ENCODE measurements around the gene C10orf71. TPM values are rescaled to one million over a fixed set of nuclear protein-coding genes. Genes with fewer than 3 reads are reported as not detected.

Gene C10orf71
- total RNA-seq, 2 experiments from 2014 or later, result not detected

GRCh38 chr10:49311555-49312236 lies 12.7 kb downstream of the C10orf71 start:
- peaks cover 19% of the 10 kb centered on the region for H3K4me1 Mint-ChIP-seq
- no peak overlapping the region for H3K27ac Mint-ChIP-seq
- H3K4me3 Mint-ChIP-seq, result no peak overlapping the region
- H3K9me3 Mint-ChIP-seq, result no peaks in the 10 kb centered on the region
- no peaks in the 10 kb centered on the region for H3K27me3 Mint-ChIP-seq
- no peaks in the 10 kb centered on the region for H3K36me3 Mint-ChIP-seq
- no peak for DNase-seq

DNA sequence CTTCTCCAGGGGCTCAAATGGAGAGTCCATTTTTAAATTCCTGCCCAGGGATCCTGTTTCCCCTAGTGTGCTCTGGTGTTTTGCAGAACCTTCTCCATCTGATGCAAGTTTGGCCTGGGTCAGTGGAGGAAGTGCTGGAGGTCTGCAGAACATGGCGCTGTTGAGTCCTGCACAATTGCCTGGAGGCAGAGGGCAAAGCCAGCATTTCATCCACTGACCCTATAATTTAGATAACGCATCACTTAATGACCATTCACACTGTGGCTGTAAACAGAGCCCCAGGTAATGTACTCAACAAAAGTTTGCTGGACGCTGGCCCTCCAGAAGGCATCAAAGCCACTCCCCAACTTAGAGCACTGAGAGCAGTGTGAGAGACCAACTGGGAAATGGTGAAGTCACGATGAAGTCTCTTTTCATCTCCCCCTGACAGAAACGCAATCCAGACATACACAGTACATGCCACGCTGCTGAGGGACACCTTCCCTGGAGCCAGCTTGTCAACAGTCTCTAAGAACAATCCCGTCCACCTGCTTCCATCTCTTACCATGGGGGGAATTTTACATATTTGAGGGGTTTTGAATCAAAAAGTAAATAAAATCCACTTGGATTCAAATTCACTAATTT lies 13.4 kb downstream of the C10orf71 start:
- Mint-ChIP-seq H3K9me3 (no peaks in the 10 kb centered on the region), H3K27ac (no peak overlapping the region), H3K4me3 (no peak overlapping the region), H3K27me3 (no peaks in the 10 kb centered on the region), H3K4me1 (peaks cover 19% of the 10 kb centered on the region), H3K36me3 (no peaks in the 10 kb centered on the region)
- no peak for DNase-seq

DNA sequence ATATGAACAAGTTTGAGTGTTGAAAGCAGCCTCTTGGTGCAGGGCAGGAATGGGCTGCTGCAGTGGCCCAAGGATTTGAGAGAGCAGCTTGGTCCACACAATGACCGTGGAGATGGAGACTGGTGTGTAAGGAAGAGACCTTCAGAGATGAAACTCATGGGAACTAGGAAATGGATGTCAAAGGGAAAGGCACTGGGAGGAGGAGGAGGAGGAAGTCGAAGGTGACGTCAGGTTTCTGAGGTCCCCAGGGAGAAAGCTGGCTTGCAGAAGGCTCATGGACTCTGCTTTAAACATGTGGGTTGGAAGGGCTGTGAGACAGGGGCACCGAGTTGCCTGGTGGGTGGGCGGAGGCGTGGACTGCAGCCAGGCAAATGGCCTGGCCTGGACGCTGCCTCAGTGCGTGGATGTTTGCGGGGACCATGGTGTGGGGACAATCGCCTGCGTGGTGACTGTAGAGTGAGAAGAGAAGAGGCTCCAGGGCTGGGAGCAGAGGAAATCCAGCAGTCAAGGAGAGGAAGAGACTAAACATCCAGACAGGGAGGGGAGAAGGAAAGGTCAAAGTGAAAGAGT lies 14.6 kb downstream of the C10orf71 start:
- DNase-seq, result no peak
- Mint-ChIP-seq H3K27me3 (no peaks in the 10 kb centered on the region), H3K4me3 (no peak overlapping the region), H3K4me1 (peaks cover 19% of the 10 kb centered on the region), H3K27ac (no peak overlapping the region), H3K9me3 (no peaks in the 10 kb centered on the region), H3K36me3 (no peaks in the 10 kb centered on the region)

GRCh38 chr10:49314806-49315205 lies 15.8 kb downstream of the C10orf71 start:
- H3K4me3 Mint-ChIP-seq, result no peak overlapping the region
- H3K4me1 Mint-ChIP-seq, result peaks cover 12% of the 10 kb centered on the region
- no peaks in the 10 kb centered on the region for H3K36me3 Mint-ChIP-seq
- no peaks in the 10 kb centered on the region for H3K9me3 Mint-ChIP-seq
- no peaks in the 10 kb centered on the region for H3K27me3 Mint-ChIP-seq
- no peak for DNase-seq
- no peak overlapping the region for H3K27ac Mint-ChIP-seq

GRCh38 chr10:49318028-49318427 lies 19.1 kb downstream of the C10orf71 start:
- Mint-ChIP-seq H3K27ac (no peak overlapping the region), H3K4me3 (no peak overlapping the region)

DNA sequence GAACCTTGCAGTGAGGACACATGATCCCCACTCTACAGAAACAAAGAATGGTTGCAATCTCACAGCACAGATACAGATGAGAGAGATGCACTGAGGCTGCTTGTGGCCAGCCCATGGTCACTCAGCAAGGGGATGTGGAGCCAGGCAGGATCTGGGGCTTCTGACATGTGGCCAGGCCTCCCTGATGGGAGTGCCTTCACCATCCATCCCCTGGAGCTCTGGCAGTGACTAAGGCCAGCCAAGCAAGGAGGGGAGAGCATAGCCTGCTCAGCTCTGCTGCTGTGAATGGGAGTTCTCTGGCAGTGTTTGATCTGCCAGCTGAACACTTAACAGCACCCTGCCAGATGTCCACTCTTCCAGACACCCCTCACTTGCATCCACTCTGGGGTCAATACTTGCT lies 19.8 kb downstream of the C10orf71 start:
- H3K27me3 Mint-ChIP-seq, result no peaks in the 10 kb centered on the region
- H3K4me3 Mint-ChIP-seq, result no peak overlapping the region
- no peak overlapping the region for H3K27ac Mint-ChIP-seq
- no peaks in the 10 kb centered on the region for H3K36me3 Mint-ChIP-seq
- H3K9me3 Mint-ChIP-seq, result no peaks in the 10 kb centered on the region
- no peaks in the 10 kb centered on the region for H3K4me1 Mint-ChIP-seq
- no peak for DNase-seq

More at GRCh38 chr10:49318028-49318427, 19.1 kb downstream of the C10orf71 start:
- Mint-ChIP-seq H3K27me3 (no peaks in the 10 kb centered on the region), H3K4me1 (no peaks in the 10 kb centered on the region), H3K36me3 (no peaks in the 10 kb centered on the region), H3K9me3 (no peaks in the 10 kb centered on the region)
- DNase-seq, result no peak

- no peak overlapping the region for H3K4me3 Mint-ChIP-seq
- H3K36me3 Mint-ChIP-seq, result no peaks in the 10 kb centered on the region
- no peak overlapping the region for H3K27ac Mint-ChIP-seq
- DNase-seq, result no peak
- H3K27me3 Mint-ChIP-seq, result no peaks in the 10 kb centered on the region
- no peaks in the 10 kb centered on the region for H3K9me3 Mint-ChIP-seq
- no peaks in the 10 kb centered on the region for H3K4me1 Mint-ChIP-seq
Measured at GRCh38 chr10:49319206-49319605, 20.2 kb downstream of the C10orf71 start.

GRCh38 chr10:49320191-49320590 lies 21.2 kb downstream of the C10orf71 start:
- Mint-ChIP-seq H3K36me3 (no peaks in the 10 kb centered on the region), H3K27ac (no peak overlapping the region), H3K9me3 (no peaks in the 10 kb centered on the region), H3K27me3 (peaks cover 3% of the 10 kb centered on the region), H3K4me1 (no peaks in the 10 kb centered on the region), H3K4me3 (no peak overlapping the region)
- no peak for DNase-seq

- Mint-ChIP-seq H3K36me3 (no peaks in the 10 kb centered on the region), H3K27me3 (peaks cover 3% of the 10 kb centered on the region), H3K4me3 (no peak overlapping the region), H3K27ac (no peak overlapping the region), H3K9me3 (no peaks in the 10 kb centered on the region), H3K4me1 (no peaks in the 10 kb centered on the region)
- DNase-seq, result no peak
Measured at GRCh38 chr10:49321021-49321420, 22.1 kb downstream of the C10orf71 start.

- H3K36me3 Mint-ChIP-seq, result no peaks in the 10 kb centered on the region
- peaks cover 3% of the 10 kb centered on the region for H3K27me3 Mint-ChIP-seq
- H3K9me3 Mint-ChIP-seq, result no peaks in the 10 kb centered on the region
- H3K27ac Mint-ChIP-seq, result no peak overlapping the region
- H3K4me3 Mint-ChIP-seq, result no peak overlapping the region
- no peaks in the 10 kb centered on the region for H3K4me1 Mint-ChIP-seq
- DNase-seq, result no peak
Measured at GRCh38 chr10:49322371-49323170, 23.6 kb downstream of the C10orf71 start.

GRCh38 chr10:49323171-49323895 lies 24.4 kb downstream of the C10orf71 start:
- Mint-ChIP-seq H3K27ac (no peak overlapping the region), H3K9me3 (no peaks in the 10 kb centered on the region), H3K27me3 (peaks cover 3% of the 10 kb centered on the region), H3K36me3 (no peaks in the 10 kb centered on the region), H3K4me3 (no peak overlapping the region), H3K4me1 (no peaks in the 10 kb centered on the region)
- DNase-seq, result no peak

GRCh38 chr10:49323896-49324270 lies 24.9 kb downstream of the C10orf71 start:
- H3K9me3 Mint-ChIP-seq, result no peaks in the 10 kb centered on the region
- no peak overlapping the region for H3K4me3 Mint-ChIP-seq
- no peaks in the 10 kb centered on the region for H3K36me3 Mint-ChIP-seq
- no peaks in the 10 kb centered on the region for H3K4me1 Mint-ChIP-seq
- H3K27ac Mint-ChIP-seq, result no peak overlapping the region
- peaks cover 3% of the 10 kb centered on the region for H3K27me3 Mint-ChIP-seq
- DNase-seq, result no peak

DNA sequence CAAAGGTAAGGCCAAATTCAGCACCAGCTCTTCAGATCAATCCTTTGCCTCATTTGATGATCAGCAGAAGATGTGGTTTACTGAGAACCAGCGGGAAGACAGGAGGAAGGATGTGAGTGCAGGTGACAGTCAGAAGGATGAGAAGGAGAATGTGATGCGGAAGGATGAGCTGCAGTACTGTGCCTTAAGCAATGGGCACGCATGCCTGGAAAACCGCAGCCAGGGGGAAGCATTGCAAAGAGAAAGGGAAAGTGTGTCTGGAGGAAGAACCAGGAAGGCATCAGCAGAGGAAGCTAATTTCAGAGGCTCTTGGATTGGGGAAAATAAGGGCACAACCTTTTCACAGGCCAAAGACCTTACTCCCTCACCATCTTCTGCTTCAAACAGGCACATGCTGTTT lies 25.7 kb downstream of the C10orf71 start:
- DNase-seq, result no peak
- Mint-ChIP-seq H3K27ac (no peak overlapping the region), H3K4me1 (no peaks in the 10 kb centered on the region), H3K36me3 (no peaks in the 10 kb centered on the region), H3K27me3 (peaks cover 3% of the 10 kb centered on the region), H3K4me3 (no peak overlapping the region), H3K9me3 (no peaks in the 10 kb centered on the region)

DNA sequence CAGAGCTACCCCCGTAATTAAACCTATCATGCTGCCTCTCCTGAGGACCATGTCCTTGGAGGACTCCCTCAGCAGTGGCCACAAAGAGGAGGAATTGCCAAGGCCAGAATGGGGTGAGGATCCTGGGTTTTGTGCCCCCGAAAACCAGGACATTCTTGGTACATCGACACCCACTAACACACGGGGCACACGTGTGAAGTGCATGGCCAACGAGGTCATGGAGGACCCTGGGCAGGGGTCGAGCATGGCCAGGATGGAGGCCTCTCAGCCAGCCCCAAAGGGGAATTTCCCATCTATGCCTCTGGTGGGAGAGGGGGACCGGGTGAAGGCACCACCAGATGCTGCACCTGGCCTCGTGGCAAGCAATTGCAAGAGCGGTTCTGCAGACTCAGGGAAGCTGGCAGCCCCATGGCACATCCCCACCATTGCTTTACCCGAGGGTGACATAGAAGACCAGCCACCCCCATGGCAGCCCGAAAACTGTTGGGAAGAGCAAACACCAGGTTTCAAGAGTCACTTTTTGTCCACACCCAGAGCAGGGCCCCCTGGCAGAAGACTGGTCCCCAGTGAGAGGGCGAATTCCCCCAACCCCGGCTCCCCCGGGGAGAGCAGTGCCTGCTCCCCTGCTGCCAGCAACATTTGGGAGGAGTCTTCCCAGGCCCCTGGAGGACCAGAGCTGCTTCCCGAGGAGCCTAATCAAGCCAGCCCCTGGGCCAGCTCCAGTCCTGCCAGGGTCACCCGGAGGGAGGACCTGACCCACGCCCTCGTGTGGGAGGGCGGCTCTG lies 26.4 kb downstream of the C10orf71 start:
- H3K9me3 Mint-ChIP-seq, result no peaks in the 10 kb centered on the region
- no peak overlapping the region for H3K4me3 Mint-ChIP-seq
- no peak overlapping the region for H3K27ac Mint-ChIP-seq
- no peaks in the 10 kb centered on the region for H3K36me3 Mint-ChIP-seq
- DNase-seq, result no peak
- H3K4me1 Mint-ChIP-seq, result no peaks in the 10 kb centered on the region
- H3K27me3 Mint-ChIP-seq, result peaks cover 3% of the 10 kb centered on the region

Data from activated naive CD8-positive, alpha-beta T cell treated with anti-CD3 and anti-CD28 coated beads for 36 hours (primary cell).